ENCODE results near the gene LAX1.
"Not testable (repeated sequence)": the region's sequence is repeated elsewhere in the genome, so short reads cannot be mapped to it uniquely, and the experiment has no call there.

Gene LAX1

GRCh38 chr1:203765029-203765837 lies at the start of gene LAX1:
TSS of gene LAX1 (plus strand) at chr1:203765183. CDS start at chr1:203765566, 383 bp downstream.
- no peak for DNase-seq

GRCh38 chr1:203717120-203717519 lies 47.9 kb upstream of the LAX1 start:
- DNase-seq: no peak

GRCh38 chr1:203720242-203720641 lies 44.7 kb upstream of the LAX1 start:
- DNase-seq: peak; percentile 77

- DNase-seq: no peak
Measured at GRCh38 chr1:203722909-203723308, 42.1 kb upstream of the LAX1 start.

- no peak for DNase-seq
Measured at GRCh38 chr1:203726417-203726867, 38.5 kb upstream of the LAX1 start.

GRCh38 chr1:203733009-203733863 lies 31.7 kb upstream of the LAX1 start:
- DNase-seq: no peak

- no peak for DNase-seq
Measured at GRCh38 chr1:203742436-203742835, 22.5 kb upstream of the LAX1 start.

GRCh38 chr1:203743091-203743571 lies 21.9 kb upstream of the LAX1 start:
- no peak for DNase-seq

GRCh38 chr1:203744075-203744972 lies 20.7 kb upstream of the LAX1 start:
- no peak for DNase-seq

- no peak for DNase-seq
Measured at GRCh38 chr1:203746281-203746680, 18.7 kb upstream of the LAX1 start.

GRCh38 chr1:203751051-203751450 lies 13.9 kb upstream of the LAX1 start:
- no peak for DNase-seq

- not testable (repeated sequence) for DNase-seq
Measured at GRCh38 chr1:203751618-203752361, 13.2 kb upstream of the LAX1 start.

GRCh38 chr1:203754455-203754864 lies 10.5 kb upstream of the LAX1 start:
- DNase-seq: no peak

GRCh38 chr1:203756036-203756435 lies 8.9 kb upstream of the LAX1 start:
- DNase-seq: no peak

- DNase-seq: not testable (repeated sequence)
Measured at GRCh38 chr1:203758749-203759148, 6.2 kb upstream of the LAX1 start.

- no peak for DNase-seq
Measured at GRCh38 chr1:203760506-203760905, 4.5 kb upstream of the LAX1 start.

GRCh38 chr1:203761958-203762357 lies 3.0 kb upstream of the LAX1 start:
- not testable (repeated sequence) for DNase-seq

GRCh38 chr1:203763505-203763904 lies 1.5 kb upstream of the LAX1 start:
- no peak for DNase-seq

- DNase-seq: no peak
Measured at GRCh38 chr1:203764105-203765028, 616 bp upstream of the LAX1 start.

GRCh38 chr1:203768256-203768655 lies 3.3 kb downstream of the LAX1 start:
- DNase-seq: no peak

All from DMS53 (cell line).